Measurements from ENCODE around the gene RCVRN. TPM values are rescaled to one million over a fixed set of nuclear protein-coding genes. Genes with fewer than 3 reads are reported as not detected.

The RCVRN gene
- total RNA-seq, 1 experiment from 2014 or later: not detected

- Histone ChIP-seq H4K20me1 (ENCODE audit: insufficient read depth) (no peaks in the 10 kb centered on the region), H3K9me2 (ENCODE audit: insufficient read depth) (no peaks in the 10 kb centered on the region), H3K4me2 (no peak overlapping the region), H3K36me3 (ENCODE audit: low read depth) (no peaks in the 10 kb centered on the region), H3K9me3 (ENCODE audit: insufficient read depth, low read depth) (no peaks in the 10 kb centered on the region), H3K27me3 (ENCODE audit: insufficient read depth, low read depth) (peaks cover 84% of the 10 kb centered on the region), H3K27ac (no peak overlapping the region), H3K79me2 (ENCODE audit: low read depth) (no peaks in the 10 kb centered on the region), H3F3A (ENCODE audit: insufficient read depth, low read depth) (no peaks in the 10 kb centered on the region), H3K4me3 (no peak overlapping the region), H3K4me1 (replicated peaks; ENCODE audit: insufficient read depth) (no peaks in the 10 kb centered on the region), H2AFZ (no peak overlapping the region)
- CTCF ChIA-PET: no interaction called here
- intact Hi-C loops (cut with micrococcal nuclease; ENCODE audit: unreplicated experiment): no loop called here
- TF ChIP-seq CTCF (conservative IDR thresholded peaks at IDR 0.05) (no peak), EZH2 (IDR thresholded peaks at IDR 0.05; ENCODE audit: low read depth) (no peak)
- no peak for DNase-seq
- no TSS peak for BruUV-seq (replicated peaks)
- POLR2A ChIA-PET (ENCODE audit: unreplicated experiment): interaction anchor here (0.7 kb wide), 1 partner anchor 40 kb away, joined by 5 read pairs; no protein-coding TSS in a partner anchor
Observed at GRCh38 chr17:9948928-9949327, 43.9 kb upstream of the RCVRN start.

- POLR2A ChIA-PET (ENCODE audit: unreplicated experiment): interaction anchor here (0.6 to 0.7 kb wide), 2 partner anchors 14 to 15 kb away, joined by 5 to 7 read pairs; no protein-coding TSS in a partner anchor
- Histone ChIP-seq H3K4me3 (no peak overlapping the region), H2AFZ (no peak overlapping the region), H3K4me2 (no peak overlapping the region), H3K4me1 (replicated peaks; ENCODE audit: insufficient read depth) (no peaks in the 10 kb centered on the region), H3K9me2 (ENCODE audit: insufficient read depth) (no peaks in the 10 kb centered on the region), H3K79me2 (ENCODE audit: low read depth) (no peaks in the 10 kb centered on the region), H3K27ac (no peak overlapping the region), H3K9me3 (ENCODE audit: insufficient read depth, low read depth) (no peaks in the 10 kb centered on the region), H3K36me3 (ENCODE audit: low read depth) (no peaks in the 10 kb centered on the region), H4K20me1 (ENCODE audit: insufficient read depth) (no peaks in the 10 kb centered on the region), H3F3A (ENCODE audit: insufficient read depth, low read depth) (no peaks in the 10 kb centered on the region), H3K27me3 (ENCODE audit: insufficient read depth, low read depth) (peaks cover 78% of the 10 kb centered on the region)
- CTCF ChIA-PET: interaction anchor here (0.5 to 0.6 kb wide), 2 partner anchors 62 to 334 kb away, joined by 5 to 7 read pairs; no protein-coding TSS in a partner anchor
- no peak for TF ChIP-seq CTCF (conservative IDR thresholded peaks at IDR 0.05)
- TF ChIP-seq EZH2 (IDR thresholded peaks at IDR 0.05; ENCODE audit: low read depth): no peak
- no peak for DNase-seq
- intact Hi-C loops (cut with micrococcal nuclease; ENCODE audit: unreplicated experiment): no loop called here
- no TSS peak for BruUV-seq (replicated peaks)
Observed at GRCh38 chr17:9944704-9945103, 39.6 kb upstream of the RCVRN start.

GRCh38 chr17:9943343-9943742 lies 38.3 kb upstream of the RCVRN start:
- ChIA-PET CTCF (no interaction called here), POLR2A (ENCODE audit: unreplicated experiment) (no interaction called here)
- no peak for DNase-seq
- Histone ChIP-seq H3K4me2 (no peak overlapping the region), H3K9me3 (ENCODE audit: insufficient read depth, low read depth) (no peaks in the 10 kb centered on the region), H3K79me2 (ENCODE audit: low read depth) (no peaks in the 10 kb centered on the region), H3K9me2 (ENCODE audit: insufficient read depth) (no peaks in the 10 kb centered on the region), H3K27me3 (ENCODE audit: insufficient read depth, low read depth) (peaks cover 74% of the 10 kb centered on the region), H2AFZ (no peak overlapping the region), H3K27ac (no peak overlapping the region), H3F3A (ENCODE audit: insufficient read depth, low read depth) (no peaks in the 10 kb centered on the region), H4K20me1 (ENCODE audit: insufficient read depth) (no peaks in the 10 kb centered on the region), H3K36me3 (ENCODE audit: low read depth) (no peaks in the 10 kb centered on the region), H3K4me1 (replicated peaks; ENCODE audit: insufficient read depth) (no peaks in the 10 kb centered on the region), H3K4me3 (no peak overlapping the region)
- intact Hi-C loops (cut with micrococcal nuclease; ENCODE audit: unreplicated experiment): no loop called here
- TF ChIP-seq CTCF (conservative IDR thresholded peaks at IDR 0.05): no peak
- TF ChIP-seq EZH2 (IDR thresholded peaks at IDR 0.05; ENCODE audit: low read depth): no peak
- BruUV-seq (replicated peaks): no TSS peak
